DND-41 (cell line): ENCODE measurements around the gene CDK5R1.

Experiments used
- ATAC-seq: fragments of 200-7000 bp; cut with Tn5 transposase; 3 replicates; pipeline ENCODE4 v1.9.1; 2021; ENCODE audit warnings: low read depth; ENCODE audit not compliant: insufficient read depth
- DNase-seq: peaks from one replicate; pipeline ENCODE4 v3.0.0-alpha.2; 2020
- H2AFZ ChIP-seq: 2 replicates; pipeline ENCODE4 v1.6.0; 2012; ENCODE audit warnings: low read depth, low read length
- H3K27ac ChIP-seq: 2 replicates; pipeline ENCODE4 v1.5.1; 2012; ENCODE audit warnings: low read length, inconsistent platforms
- H3K27me3 ChIP-seq: fragments of 200-600 bp; sonication (generic); 2 replicates; pipeline ENCODE4 v1.6.0; 2012; ENCODE audit warnings: low read length, mild to moderate bottlenecking, inconsistent platforms; ENCODE audit not compliant: insufficient read depth, poor library complexity
- H3K36me3 ChIP-seq: 2 replicates; pipeline ENCODE4 v1.5.1; 2012; ENCODE audit warnings: low read length, inconsistent platforms; ENCODE audit not compliant: insufficient read depth
- H3K4me1 ChIP-seq: 2 replicates; pipeline ENCODE4 v1.5.1; 2012; ENCODE audit warnings: mild to moderate bottlenecking, low read length; ENCODE audit not compliant: insufficient read depth
- H3K4me2 ChIP-seq: 2 replicates; pipeline ENCODE4 v1.6.0; 2012; ENCODE audit warnings: mild to moderate bottlenecking, moderate library complexity, low read length, inconsistent platforms; ENCODE audit not compliant: insufficient read depth
- H3K4me3 ChIP-seq, 2 experiments: fragments of 200-600 bp in 1 of 2; shearing (Covaris generic) in 1 of 2; 2 replicates each; pipeline ENCODE4 v1.5.1; 2012 to 2016; ENCODE audit warnings: inconsistent platforms in 2 of 2, low read length in 2 of 2, mild to moderate bottlenecking in 2 of 2, low read depth in 1 of 2, moderate library complexity in 1 of 2
- H3K79me2 ChIP-seq: 2 replicates; pipeline ENCODE4 v1.6.0; 2012; ENCODE audit warnings: low read length, inconsistent platforms; ENCODE audit not compliant: insufficient read depth
- H3K9ac ChIP-seq: 2 replicates; pipeline ENCODE4 v1.6.0; 2012; ENCODE audit warnings: low read depth, mild to moderate bottlenecking, inconsistent platforms, low read length, moderate library complexity
- H3K9me3 ChIP-seq: 2 replicates; pipeline ENCODE4 v1.5.1; 2012; ENCODE audit warnings: low read length, moderate library complexity, mild to moderate bottlenecking, inconsistent platforms; ENCODE audit not compliant: insufficient read depth, severe bottlenecking
- H4K20me1 ChIP-seq: 2 replicates; pipeline ENCODE4 v1.6.0; 2012; ENCODE audit warnings: low read length; ENCODE audit not compliant: insufficient read depth
- EZH2 ChIP-seq: IDR thresholded peaks from 3 replicates; pipeline ENCODE4 v1.6.1; 2012; ENCODE audit warnings: borderline replicate concordance, low read depth, mild to moderate bottlenecking, moderate library complexity, low read length, inconsistent platforms; ENCODE audit not compliant: severe bottlenecking
- TF ChIP-seq, protein P1 (sequence below): IDR thresholded peaks from 2 replicates; pipeline ENCODE4 v1.5.1; 2012; ENCODE audit warnings: borderline replicate concordance, low read length, moderate library complexity, mild to moderate bottlenecking; ENCODE audit not compliant: poor library complexity, severe bottlenecking; ENCODE audit errors: extremely low read depth

The CDK5R1 gene

DNA sequence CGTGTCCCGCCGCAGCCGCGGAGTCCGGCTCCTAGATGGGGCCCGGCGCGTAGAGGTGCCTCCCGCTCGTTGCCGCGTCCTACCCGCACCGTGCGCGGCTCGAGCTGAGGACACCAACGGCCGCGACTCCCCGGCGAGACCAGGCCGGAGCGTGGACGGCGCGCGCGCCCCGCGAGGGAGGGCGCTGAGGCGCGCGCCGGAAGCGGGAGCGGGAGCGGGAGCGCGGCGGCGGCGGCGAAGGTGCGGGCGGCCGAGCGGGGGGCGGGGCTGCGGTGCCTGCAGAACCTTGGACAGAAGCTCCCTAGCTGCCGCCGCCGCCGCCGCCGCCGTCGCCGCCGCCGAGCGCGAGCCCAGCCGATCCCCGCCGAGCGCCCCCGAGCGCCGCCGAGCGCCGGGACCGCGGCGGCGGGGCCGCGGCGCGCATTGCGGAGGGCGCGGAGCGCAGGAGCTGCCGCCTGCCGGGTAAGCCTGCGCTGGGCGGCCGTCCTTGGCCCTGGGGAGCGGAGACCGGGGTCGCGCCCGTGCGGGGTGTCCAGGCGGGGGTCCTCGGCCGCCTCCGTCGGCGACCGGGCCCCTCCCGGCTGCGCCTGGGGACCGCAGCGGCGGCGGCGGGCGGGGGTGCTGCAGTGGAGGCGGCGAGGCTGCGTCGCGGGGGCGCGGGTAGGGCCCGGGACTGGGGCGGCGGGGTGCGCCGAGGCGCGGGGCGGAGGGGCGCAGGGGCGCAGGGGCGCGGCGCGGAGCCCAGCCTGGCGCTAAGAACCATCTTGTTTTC, at the start of gene CDK5R1:
TSS of gene CDK5R1 (plus strand) at position 293 of the 772 bp plus-strand sequence. CDS start 628 bp downstream, outside the sequence.
- Histone ChIP-seq H4K20me1 (peaks cover 20% of the 10 kb centered on the region), H3K4me3 (peak within 1 kb of the TSS in 1 of 2 experiments; percentile 70; a peak in 3 of 4 replicates), H3K36me3 (peaks cover 34% of the 10 kb centered on the region), H3K79me2 (peaks cover 9% of the 10 kb centered on the region; the same call in 1 of the 2 replicates), H3K4me1 (peaks cover 28% of the 10 kb centered on the region), H3K9me3 (no peaks in the 10 kb centered on the region), H3K27ac (peak within 1 kb of the TSS; percentile 68), H3K4me2 (peak within 1 kb of the TSS; percentile 81), H3K9ac (peak within 1 kb of the TSS; percentile 70), H3K27me3 (no peaks in the 10 kb centered on the region), H2AFZ (peak within 1 kb of the TSS; percentile 71)
- TF ChIP-seq EZH2: no peak
- TF ChIP-seq, protein P1, sequence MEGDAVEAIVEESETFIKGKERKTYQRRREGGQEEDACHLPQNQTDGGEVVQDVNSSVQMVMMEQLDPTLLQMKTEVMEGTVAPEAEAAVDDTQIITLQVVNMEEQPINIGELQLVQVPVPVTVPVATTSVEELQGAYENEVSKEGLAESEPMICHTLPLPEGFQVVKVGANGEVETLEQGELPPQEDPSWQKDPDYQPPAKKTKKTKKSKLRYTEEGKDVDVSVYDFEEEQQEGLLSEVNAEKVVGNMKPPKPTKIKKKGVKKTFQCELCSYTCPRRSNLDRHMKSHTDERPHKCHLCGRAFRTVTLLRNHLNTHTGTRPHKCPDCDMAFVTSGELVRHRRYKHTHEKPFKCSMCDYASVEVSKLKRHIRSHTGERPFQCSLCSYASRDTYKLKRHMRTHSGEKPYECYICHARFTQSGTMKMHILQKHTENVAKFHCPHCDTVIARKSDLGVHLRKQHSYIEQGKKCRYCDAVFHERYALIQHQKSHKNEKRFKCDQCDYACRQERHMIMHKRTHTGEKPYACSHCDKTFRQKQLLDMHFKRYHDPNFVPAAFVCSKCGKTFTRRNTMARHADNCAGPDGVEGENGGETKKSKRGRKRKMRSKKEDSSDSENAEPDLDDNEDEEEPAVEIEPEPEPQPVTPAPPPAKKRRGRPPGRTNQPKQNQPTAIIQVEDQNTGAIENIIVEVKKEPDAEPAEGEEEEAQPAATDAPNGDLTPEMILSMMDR: no peak
- DNase-seq (peak; percentile 82), ATAC-seq (peak; percentile 64)

- Histone ChIP-seq H3K36me3 (peaks cover 7% of the 10 kb centered on the region), H3K79me2 (peaks cover 16% of the 10 kb centered on the region), H3K27ac (no peak overlapping the region), H3K4me1 (peaks cover 10% of the 10 kb centered on the region), H3K27me3 (peaks cover 3% of the 10 kb centered on the region), H3K9ac (no peak overlapping the region), H4K20me1 (peaks cover 7% of the 10 kb centered on the region; the same call in 1 of the 2 replicates), H3K4me3 (no peak overlapping the region), H2AFZ (no peak overlapping the region), H3K4me2 (no peak overlapping the region), H3K9me3 (peaks cover 6% of the 10 kb centered on the region)
- ATAC-seq: no peak
- TF ChIP-seq, protein P1: no peak
- no peak for TF ChIP-seq EZH2
- DNase-seq: no peak
Observed at GRCh38 chr17:32440722-32441121, 46.1 kb upstream of the CDK5R1 start.

DNA sequence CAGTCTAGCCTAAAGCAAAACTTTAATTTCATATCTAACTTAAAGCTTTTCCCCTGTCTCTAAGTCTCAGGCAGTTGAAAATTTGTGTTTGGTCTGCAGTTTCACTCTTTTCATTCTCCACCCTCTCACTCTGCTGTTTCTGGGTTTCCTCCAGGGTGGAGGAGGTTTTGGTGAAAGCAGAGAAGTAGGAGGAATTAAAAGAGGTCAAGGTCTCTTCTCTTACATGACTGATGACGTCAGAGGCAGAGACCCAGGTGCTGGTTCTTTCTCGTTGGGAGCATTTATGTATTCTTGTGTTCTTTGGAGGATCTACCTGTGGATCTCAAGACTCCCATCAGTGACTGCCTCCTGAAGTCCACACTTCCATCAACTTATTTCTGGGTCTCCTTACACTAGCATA, 44.9 kb upstream of the CDK5R1 start:
- no peak overlapping the region for H3K4me3 ChIP-seq
- no peak for TF ChIP-seq EZH2
- TF ChIP-seq, protein P1: no peak
- no peak overlapping the region for H2AFZ ChIP-seq
- no peak overlapping the region for H3K4me2 ChIP-seq
- no peak for DNase-seq
- H3K9ac ChIP-seq: no peak overlapping the region
- peaks cover 17% of the 10 kb centered on the region for H3K36me3 ChIP-seq
- no peak overlapping the region for H3K27ac ChIP-seq
- peaks cover 28% of the 10 kb centered on the region for H3K79me2 ChIP-seq
- H3K27me3 ChIP-seq: peaks cover 3% of the 10 kb centered on the region
- H3K4me1 ChIP-seq: peaks cover 22% of the 10 kb centered on the region
- H4K20me1 ChIP-seq: peaks cover 15% of the 10 kb centered on the region; the same call in 1 of the 2 replicates
- no peaks in the 10 kb centered on the region for H3K9me3 ChIP-seq
- no peak for ATAC-seq
